Kidney (tissue), 14 donors: Measurements from ENCODE around the gene TTLL11. TPM values are rescaled to one million over a fixed set of nuclear protein-coding genes. Genes with fewer than 3 reads are reported as not detected.

Source experiments
- DNase-seq, 5 donors: peaks; one replicate each; pipeline ENCODE4 v3.0.0-alpha.2; 2013 to 2020
- FAIRE-seq: peaks from 2 replicates; lab custom pipeline; 2012; peaks lifted over from hg19 to GRCh38; lab: Jason Lieb, UNC
- H3K27ac ChIP-seq, 2 donors: one replicate each; pipeline ENCODE4 v1.7.0; 2013; ENCODE audit warnings: low read depth in 2 of 2, low read length in 2 of 2, inconsistent platforms in 1 of 2
- H3K27me3 ChIP-seq: one replicate; pipeline ENCODE4 v1.7.1; 2013; ENCODE audit warnings: low read length, inconsistent platforms; ENCODE audit not compliant: control insufficient read depth, insufficient read depth
- H3K36me3 ChIP-seq, 3 donors: one replicate each; pipeline versions ENCODE4 v1.7.0 to v1.7.1; 2013; ENCODE audit warnings: low read length in 3 of 3, control low read depth in 1 of 3, inconsistent platforms in 1 of 3; ENCODE audit not compliant: insufficient read depth in 3 of 3, control insufficient read depth in 2 of 3
- H3K4me1 ChIP-seq, 3 donors: one replicate each; pipeline versions ENCODE4 v1.7.0 to v1.7.1; 2013; ENCODE audit warnings: low read length in 3 of 3, inconsistent platforms in 1 of 3, low read depth in 1 of 3; ENCODE audit not compliant: control insufficient read depth in 2 of 3, insufficient read depth in 2 of 3
- H3K4me3 ChIP-seq, 3 donors: one replicate each; pipeline versions ENCODE4 v1.7.0 to v1.8.1; 2013; ENCODE audit warnings: low read length in 3 of 3, control low read depth in 1 of 3, inconsistent platforms in 1 of 3
- H3K9ac ChIP-seq, 3 donors: one replicate each; pipeline versions ENCODE4 v1.7.0 to v1.7.1; 2013; ENCODE audit warnings: low read length in 3 of 3, control low read depth in 1 of 3, inconsistent platforms in 1 of 3
- H3K9me3 ChIP-seq, 3 donors: one replicate each; pipeline versions ENCODE4 v1.7.0 to v1.7.1; 2013; ENCODE audit warnings: low read length in 3 of 3, control low read depth in 1 of 3, inconsistent platforms in 1 of 3; ENCODE audit not compliant: control insufficient read depth in 2 of 3, insufficient read depth in 1 of 3
- intact Hi-C: fragments of 100-400 bp; cut with DNase I; formaldehyde crosslinking; loops from one replicate; pipeline ENCODE4 v1.11.1; 2022
- polyA plus RNA-seq: library from polyadenylated mRNA; stranded (reverse); fragments of 350-450 nt; fragmentation: Illumina TruSeq; extraction: RNeasy Lipid Tissue Mini Kit (QIAGEN cat#74804); gene quantifications from one replicate; pipeline ENCODE4 v1.2.3, GENCODE V29; 2014; ENCODE audit warnings: low read depth, low replicate concordance; ENCODE audit not compliant: insufficient read depth
- total RNA-seq: library from RNA; stranded (reverse); fragmentation: NEBNext Ultra II Directional; extraction: Animal tissue kit (Norgen Biotek cat#: 25700); gene quantifications from one replicate; pipeline ENCODE4 v1.2.1, GENCODE V29; 2021
- TF ChIP-seq, protein P1 (sequence below): IDR thresholded peaks from 3 replicates; pipeline ENCODE4 v1.5.1; 2012; ENCODE audit warnings: mild to moderate bottlenecking, moderate library complexity, borderline replicate concordance; ENCODE audit not compliant: insufficient read depth; ENCODE audit errors: extremely low read depth
- donor health status: control.
- donor health status: control.
- donor health status: control.
- donor health status: control.
- donor health status: control.
- donor health status: DM: yes; HTN: yes; CAD: no.
- donor health status: Normal renal cell carcinoma (clear cell type).

TTLL11 gene
- total and polyA plus RNA-seq, 2 donors from 2014 or later: 2.3 to 10.0 TPM

DNA sequence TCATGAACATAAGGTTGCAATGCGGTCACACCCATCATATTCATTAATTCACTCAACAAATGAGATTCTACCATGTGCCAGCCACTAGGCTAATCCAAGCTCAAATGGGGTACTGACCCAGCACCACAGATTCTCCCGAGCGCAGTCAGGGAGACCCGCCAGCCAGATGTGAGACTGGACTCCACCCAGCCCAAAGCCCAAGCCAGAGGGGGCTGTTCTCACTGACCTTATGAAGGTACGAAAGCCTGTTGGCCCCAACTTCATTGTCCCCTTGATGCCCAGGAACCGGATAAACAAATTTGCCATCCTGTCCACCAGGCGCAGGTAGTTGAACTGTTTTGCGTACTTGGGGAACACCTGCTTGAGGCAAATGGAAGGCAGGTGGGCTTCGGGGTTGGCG lies 222.8 kb downstream of the TTLL11 start:
- DNase-seq: no peak
- peaks cover 0 to 3% (median 0%) of the 10 kb centered on the region in 3 donors for H3K4me1 ChIP-seq
- TF ChIP-seq, protein P1, sequence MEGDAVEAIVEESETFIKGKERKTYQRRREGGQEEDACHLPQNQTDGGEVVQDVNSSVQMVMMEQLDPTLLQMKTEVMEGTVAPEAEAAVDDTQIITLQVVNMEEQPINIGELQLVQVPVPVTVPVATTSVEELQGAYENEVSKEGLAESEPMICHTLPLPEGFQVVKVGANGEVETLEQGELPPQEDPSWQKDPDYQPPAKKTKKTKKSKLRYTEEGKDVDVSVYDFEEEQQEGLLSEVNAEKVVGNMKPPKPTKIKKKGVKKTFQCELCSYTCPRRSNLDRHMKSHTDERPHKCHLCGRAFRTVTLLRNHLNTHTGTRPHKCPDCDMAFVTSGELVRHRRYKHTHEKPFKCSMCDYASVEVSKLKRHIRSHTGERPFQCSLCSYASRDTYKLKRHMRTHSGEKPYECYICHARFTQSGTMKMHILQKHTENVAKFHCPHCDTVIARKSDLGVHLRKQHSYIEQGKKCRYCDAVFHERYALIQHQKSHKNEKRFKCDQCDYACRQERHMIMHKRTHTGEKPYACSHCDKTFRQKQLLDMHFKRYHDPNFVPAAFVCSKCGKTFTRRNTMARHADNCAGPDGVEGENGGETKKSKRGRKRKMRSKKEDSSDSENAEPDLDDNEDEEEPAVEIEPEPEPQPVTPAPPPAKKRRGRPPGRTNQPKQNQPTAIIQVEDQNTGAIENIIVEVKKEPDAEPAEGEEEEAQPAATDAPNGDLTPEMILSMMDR: no peak
- no peak overlapping the region for H3K27ac ChIP-seq
- H3K4me3 ChIP-seq: no peak overlapping the region
- intact Hi-C loops: no loop called here
- H3K9me3 ChIP-seq: no peaks in the 10 kb centered on the region
- no peak for FAIRE-seq
- no peaks in the 10 kb centered on the region for H3K27me3 ChIP-seq
- H3K36me3 ChIP-seq: no peaks in the 10 kb centered on the region
- no peak overlapping the region for H3K9ac ChIP-seq

DNA sequence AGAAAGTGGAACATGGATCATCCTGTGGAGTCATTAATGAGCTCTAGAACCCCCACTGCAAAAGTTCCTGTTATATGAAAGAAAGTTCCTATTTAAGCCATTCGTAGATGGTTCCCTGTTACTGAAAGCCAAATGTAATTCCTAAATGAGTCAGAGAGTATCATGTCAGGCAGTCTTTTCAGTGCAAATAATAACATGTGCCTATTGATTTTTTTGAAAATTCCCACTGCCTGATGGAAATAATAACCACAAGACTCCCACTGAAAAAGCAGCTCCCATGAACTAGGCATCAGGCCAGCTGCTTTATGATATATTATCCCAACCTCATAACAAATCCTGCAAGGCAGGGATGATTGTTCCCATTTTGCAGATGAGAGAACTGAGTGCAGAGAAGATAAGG lies 224.5 kb downstream of the TTLL11 start:
- Histone ChIP-seq H3K4me3 (no peak overlapping the region), H3K4me1 (no peaks in the 10 kb centered on the region), H3K9me3 (no peaks in the 10 kb centered on the region), H3K36me3 (no peaks in the 10 kb centered on the region), H3K27me3 (no peaks in the 10 kb centered on the region), H3K9ac (no peak overlapping the region), H3K27ac (no peak overlapping the region)
- no peak for FAIRE-seq
- intact Hi-C loops: no loop called here
- no peak for DNase-seq
- TF ChIP-seq, protein P1: no peak

DNA sequence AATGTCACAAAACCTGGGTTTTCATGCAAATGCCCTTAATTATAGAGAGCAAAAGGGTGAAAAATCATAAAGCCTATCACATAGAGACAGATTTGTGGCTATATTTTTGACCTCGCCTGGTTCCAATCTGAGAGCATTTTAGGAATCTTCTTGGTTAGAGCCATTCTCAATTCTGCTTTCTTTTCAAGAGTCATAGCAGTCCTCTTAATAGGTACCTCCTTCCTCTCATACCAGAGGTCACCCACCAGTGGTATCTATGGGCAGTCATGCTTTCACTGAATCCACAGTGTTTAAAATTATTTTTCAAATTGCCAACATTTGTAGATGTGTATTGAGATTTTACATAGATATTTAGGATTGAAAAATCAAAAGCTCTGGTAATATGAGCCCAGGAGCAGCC lies 226.2 kb downstream of the TTLL11 start:
- FAIRE-seq: no peak
- H3K36me3 ChIP-seq: no peaks in the 10 kb centered on the region
- H3K4me3 ChIP-seq: no peak overlapping the region
- H3K27me3 ChIP-seq: no peaks in the 10 kb centered on the region
- no peaks in the 10 kb centered on the region for H3K4me1 ChIP-seq
- TF ChIP-seq, protein P1: no peak
- no peak overlapping the region for H3K27ac ChIP-seq
- intact Hi-C loops: no loop called here
- no peak for DNase-seq
- no peak overlapping the region for H3K9ac ChIP-seq
- no peaks in the 10 kb centered on the region for H3K9me3 ChIP-seq

DNA sequence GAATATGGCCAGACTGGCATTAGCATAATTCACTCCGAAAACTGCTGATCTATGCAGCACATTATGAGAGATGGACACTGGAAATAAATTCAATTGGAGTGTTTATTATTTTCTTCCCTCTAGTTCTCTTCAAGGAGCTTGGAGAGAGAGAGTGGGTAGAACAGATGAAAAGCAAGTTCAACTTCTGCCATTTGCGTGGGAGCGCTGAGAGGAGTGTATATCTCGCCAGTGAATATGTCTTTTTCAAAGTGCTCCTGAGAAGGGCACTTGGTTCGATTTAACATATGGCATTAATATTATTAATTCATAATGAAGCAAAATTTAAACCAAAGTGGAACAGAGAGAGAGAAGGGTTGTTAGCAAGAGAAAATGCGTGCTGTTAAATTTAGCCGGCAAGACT lies 227.2 kb downstream of the TTLL11 start:
- H3K36me3 ChIP-seq: no peaks in the 10 kb centered on the region
- DNase-seq (no peak), FAIRE-seq (no peak)
- intact Hi-C loops: no loop called here
- H3K4me3 ChIP-seq: no peak overlapping the region
- no peaks in the 10 kb centered on the region for H3K27me3 ChIP-seq
- no peaks in the 10 kb centered on the region for H3K9me3 ChIP-seq
- H3K4me1 ChIP-seq: peaks cover 0 to 5% (median 0%) of the 10 kb centered on the region in 3 donors
- no peak overlapping the region for H3K9ac ChIP-seq
- TF ChIP-seq, protein P1: no peak
- H3K27ac ChIP-seq: no peak overlapping the region
